Measurements from ENCODE around the gene TNNT2. TPM values are rescaled to one million over a fixed set of nuclear protein-coding genes. Genes with fewer than 3 reads are reported as not detected.

Gene TNNT2
- total RNA-seq, 4 donors from 2014 or later, result 2.0 to 2.4 (median 2.1) TPM; not detected in 1

DNA sequence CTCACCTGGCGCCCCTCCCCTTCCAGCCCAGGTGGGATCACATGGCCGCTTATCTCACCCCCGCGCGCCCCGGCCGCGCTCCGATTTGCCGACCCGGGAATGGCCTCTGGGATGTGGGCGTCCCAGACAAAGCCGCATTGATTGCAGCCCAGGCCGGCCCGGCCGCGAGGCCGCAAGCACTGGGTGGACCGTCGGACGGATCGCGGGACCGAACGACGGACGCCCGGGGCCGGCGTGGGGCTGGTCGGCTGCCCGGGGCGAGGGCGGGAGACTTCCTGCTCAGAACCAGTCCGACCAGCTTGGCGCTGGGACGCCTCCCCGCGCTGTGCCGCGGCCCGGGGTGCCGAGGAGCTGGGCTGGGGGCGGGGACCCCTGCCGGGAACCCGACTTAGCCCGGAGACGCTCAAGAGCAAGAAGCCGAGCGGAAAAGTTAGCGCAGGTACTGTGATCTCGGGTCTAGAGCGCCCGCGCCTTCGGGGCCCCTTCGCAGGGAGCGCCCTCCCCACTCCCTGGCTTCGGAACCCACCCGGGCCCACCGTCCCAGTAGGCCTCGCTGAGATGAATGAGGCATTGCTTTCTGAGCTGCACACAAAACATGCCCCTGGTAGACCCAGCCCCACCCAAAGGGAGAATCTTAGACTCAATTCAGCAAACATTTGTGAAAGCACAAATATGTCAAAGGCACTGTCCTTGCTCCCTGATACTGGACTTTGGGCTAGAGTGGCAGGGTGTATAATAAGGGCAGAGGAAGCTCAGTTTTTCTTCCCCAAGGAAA lies 22.1 kb upstream of the TNNT2 start:
- TF ChIP-seq, protein P1, sequence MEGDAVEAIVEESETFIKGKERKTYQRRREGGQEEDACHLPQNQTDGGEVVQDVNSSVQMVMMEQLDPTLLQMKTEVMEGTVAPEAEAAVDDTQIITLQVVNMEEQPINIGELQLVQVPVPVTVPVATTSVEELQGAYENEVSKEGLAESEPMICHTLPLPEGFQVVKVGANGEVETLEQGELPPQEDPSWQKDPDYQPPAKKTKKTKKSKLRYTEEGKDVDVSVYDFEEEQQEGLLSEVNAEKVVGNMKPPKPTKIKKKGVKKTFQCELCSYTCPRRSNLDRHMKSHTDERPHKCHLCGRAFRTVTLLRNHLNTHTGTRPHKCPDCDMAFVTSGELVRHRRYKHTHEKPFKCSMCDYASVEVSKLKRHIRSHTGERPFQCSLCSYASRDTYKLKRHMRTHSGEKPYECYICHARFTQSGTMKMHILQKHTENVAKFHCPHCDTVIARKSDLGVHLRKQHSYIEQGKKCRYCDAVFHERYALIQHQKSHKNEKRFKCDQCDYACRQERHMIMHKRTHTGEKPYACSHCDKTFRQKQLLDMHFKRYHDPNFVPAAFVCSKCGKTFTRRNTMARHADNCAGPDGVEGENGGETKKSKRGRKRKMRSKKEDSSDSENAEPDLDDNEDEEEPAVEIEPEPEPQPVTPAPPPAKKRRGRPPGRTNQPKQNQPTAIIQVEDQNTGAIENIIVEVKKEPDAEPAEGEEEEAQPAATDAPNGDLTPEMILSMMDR (IDR thresholded peaks at IDR 0.05), result no peak
- ATAC-seq (ENCODE audit: low FRiP score) (no peak), DNase-seq (ENCODE audit: low spot score) (no peak)

DNA sequence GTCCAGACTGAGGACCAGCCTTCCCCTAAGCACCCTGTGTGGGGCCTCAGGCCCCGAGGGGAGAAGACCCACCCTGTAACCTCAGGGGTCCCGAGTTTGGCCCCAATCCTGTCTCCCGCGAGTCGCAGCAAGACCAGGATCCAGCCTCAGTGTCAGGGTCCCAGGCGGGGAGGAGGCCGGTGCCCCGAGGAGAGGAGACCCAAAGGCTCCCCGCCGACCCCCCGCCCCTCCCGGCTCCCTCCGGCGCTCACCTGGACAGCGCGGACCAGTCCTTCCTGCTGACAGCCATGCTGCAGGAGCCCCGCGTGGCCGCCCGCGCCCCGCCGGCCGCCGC lies 21.5 kb upstream of the TNNT2 start, which contains the start of gene LAD1:
TSS of gene LAD1 (minus strand) at position 307 of the 334 bp plus-strand sequence. CDS start at position 289, 18 bp downstream.
- TF ChIP-seq, protein P1 (IDR thresholded peaks at IDR 0.05), result no peak

DNA sequence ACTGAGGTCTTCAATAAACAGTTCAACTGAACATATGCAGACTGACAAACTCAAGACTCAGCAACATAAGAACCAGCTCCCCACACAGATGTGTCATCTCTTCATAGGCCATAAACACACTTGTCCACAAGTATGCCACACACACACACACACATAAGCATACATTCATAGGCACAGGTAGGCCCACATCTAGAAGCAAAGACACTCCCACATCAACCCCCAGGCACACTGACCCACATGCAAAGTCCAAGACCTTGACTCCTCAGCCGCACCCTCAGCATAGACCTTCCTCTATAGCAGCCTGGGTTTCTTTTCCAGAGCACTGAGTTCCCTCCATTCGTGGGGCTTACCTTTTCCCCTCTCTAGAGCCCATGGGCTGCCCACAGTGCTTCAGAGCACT lies 20.2 kb upstream of the TNNT2 start:
- no peak for DNase-seq (ENCODE audit: low spot score)
- TF ChIP-seq, protein P1 (IDR thresholded peaks at IDR 0.05), result no peak
- ATAC-seq (ENCODE audit: low FRiP score), result no peak

More for the DNA sequence above, 21.5 kb upstream of the TNNT2 start, which contains the start of gene LAD1:
- ATAC-seq (ENCODE audit: low FRiP score) (no peak), DNase-seq (ENCODE audit: low spot score) (no peak)

DNA sequence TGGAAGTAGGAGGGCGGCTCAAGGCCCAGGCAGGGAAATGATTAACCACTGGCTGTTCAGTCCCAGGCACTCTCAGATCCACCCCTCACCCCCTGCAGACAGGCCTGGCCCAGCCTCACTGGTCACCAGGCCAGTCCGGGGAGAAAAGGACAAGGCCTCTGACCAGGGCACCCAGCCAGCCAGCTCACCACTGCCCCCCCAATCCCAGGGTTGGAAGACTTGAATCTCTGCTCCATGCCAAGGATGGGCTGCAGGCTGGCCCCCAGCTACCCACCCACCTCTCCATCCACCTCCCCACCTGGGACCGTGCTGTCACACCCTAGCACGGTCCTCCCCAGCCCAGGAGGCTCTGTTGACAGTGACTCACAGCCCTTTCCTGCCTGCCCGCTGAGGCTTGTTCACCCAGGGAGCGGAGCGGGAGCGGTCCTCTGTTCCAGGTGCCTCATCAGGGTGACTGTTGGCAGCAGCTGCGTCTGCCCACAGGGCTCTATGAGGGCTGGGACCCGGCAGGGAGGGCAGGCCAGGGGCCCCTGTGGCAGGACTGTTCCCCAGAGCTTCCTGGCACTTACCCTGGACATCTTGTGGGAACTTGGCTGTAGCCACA lies 19.5 kb upstream of the TNNT2 start:
- ATAC-seq (ENCODE audit: low FRiP score) (no peak), DNase-seq (ENCODE audit: low spot score) (no peak)
- TF ChIP-seq, protein P1 (IDR thresholded peaks at IDR 0.05), result no peak

DNA sequence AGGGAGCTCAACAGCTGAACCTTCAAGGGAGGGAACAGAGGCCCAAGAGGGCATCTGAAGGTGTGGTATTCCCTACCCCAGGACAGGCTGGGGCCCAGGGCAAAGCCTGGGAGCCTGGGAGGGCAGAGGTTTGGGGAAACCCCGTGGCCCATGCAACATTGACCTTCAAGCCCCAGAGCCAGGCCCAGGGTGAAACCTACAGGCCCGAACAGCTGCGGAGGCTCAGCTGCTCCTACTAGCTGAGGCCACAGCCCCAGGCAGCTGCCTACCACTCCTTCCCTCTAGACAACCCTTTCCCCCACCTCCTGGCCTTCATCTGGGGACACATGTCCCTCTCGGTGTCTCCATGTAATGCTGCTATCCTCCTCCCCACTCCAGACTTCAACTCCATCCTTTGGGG lies 18.5 kb upstream of the TNNT2 start:
- no peak for ATAC-seq (ENCODE audit: low FRiP score)
- TF ChIP-seq, protein P1 (IDR thresholded peaks at IDR 0.05), result no peak
- DNase-seq (ENCODE audit: low spot score), result no peak

DNA sequence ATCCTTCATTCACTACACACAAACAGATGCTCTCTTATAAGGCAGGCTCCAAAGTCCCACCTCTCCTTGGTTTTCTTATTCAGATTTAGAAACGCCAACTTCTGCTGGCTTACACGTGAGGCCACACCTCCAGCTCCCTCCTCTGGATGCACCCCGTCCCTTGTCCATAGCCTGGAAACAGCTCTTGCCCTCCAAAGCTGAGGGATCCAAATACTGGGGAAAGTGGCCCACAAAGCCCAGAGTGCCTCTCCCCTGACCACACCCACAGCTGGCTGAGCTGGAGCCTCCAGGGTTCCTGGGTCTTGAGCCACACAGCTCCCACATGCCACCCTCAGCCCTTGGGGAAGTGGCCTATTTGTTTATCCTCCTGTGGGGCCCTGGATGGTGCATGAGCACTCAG lies 17.1 kb upstream of the TNNT2 start:
- TF ChIP-seq, protein P1 (IDR thresholded peaks at IDR 0.05), result no peak
- ATAC-seq (ENCODE audit: low FRiP score) (no peak), DNase-seq (ENCODE audit: low spot score) (no peak)

DNA sequence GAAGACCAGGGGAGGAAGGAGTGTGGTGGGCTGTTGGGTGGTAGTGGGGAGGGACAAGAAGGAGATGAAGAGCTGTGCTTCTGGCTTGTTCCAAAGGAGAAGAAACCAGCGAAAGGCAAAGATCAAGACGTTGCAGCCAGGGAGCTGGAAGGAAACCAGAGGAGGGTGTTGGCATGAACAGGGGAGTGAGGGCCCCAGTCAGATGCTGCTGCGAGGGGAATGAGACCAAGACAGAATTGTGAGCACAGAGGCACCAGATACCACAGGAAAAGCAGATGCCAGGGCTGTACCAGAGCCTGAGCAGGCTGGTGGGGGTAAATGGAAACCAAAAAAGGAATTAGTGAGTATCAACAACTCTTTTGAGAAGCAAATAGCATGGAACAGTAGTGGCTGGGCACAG lies 15.6 kb upstream of the TNNT2 start:
- TF ChIP-seq, protein P1 (IDR thresholded peaks at IDR 0.05), result no peak
- no peak for ATAC-seq (ENCODE audit: low FRiP score)
- DNase-seq (ENCODE audit: low spot score), result no peak
